HFFc6 (cell line): ENCODE results near the gene NR1I3. TPM values are rescaled to one million over a fixed set of nuclear protein-coding genes. Genes with fewer than 3 reads are reported as not detected.

Source experiments
- DNase-seq: peaks from one replicate; pipeline ENCODE4 v3.0.0-alpha.2; 2018
- H3K27ac Mint-ChIP-seq: 2 replicates; pipeline ENCODE4 v1.8.0; 2020; ENCODE audit warnings: mild to moderate bottlenecking, mixed read lengths
- H3K27me3 Mint-ChIP-seq: 2 replicates; pipeline ENCODE4 v1.8.0; 2021; ENCODE audit warnings: mild to moderate bottlenecking, moderate library complexity, mixed read lengths; ENCODE audit not compliant: insufficient read depth
- H3K36me3 Mint-ChIP-seq: 2 replicates; pipeline ENCODE4 v1.8.0; 2021; ENCODE audit warnings: low read depth, mixed read lengths
- H3K4me1 Mint-ChIP-seq: 2 replicates; pipeline ENCODE4 v1.8.0; 2020; ENCODE audit warnings: low read depth, mixed read lengths
- H3K4me3 Mint-ChIP-seq: 2 replicates; pipeline ENCODE4 v1.8.0; 2020; ENCODE audit warnings: mild to moderate bottlenecking, moderate library complexity, mixed read lengths
- H3K9me3 Mint-ChIP-seq: 2 replicates; pipeline ENCODE4 v1.8.0; 2020; ENCODE audit warnings: mild to moderate bottlenecking, mixed read lengths
- CTCF ChIP-seq: fragments of 200-600 bp; sonication (generic); IDR thresholded peaks from 2 replicates; pipeline ENCODE4 v1.5.0; 2021; ENCODE audit warnings: antibody characterized with exemption, mild to moderate bottlenecking
- total RNA-seq, 6 experiments: library from RNA; stranded (reverse); fragmentation: NEBNext Ultra II Directional; extraction: Animal tissue kit (Norgen Biotek cat#: 25700); gene quantifications; 2 replicates in 1 of 6; 3 replicates in 5 of 6; pipeline ENCODE4 v1.2.3, GENCODE V29; 2021

NR1I3 gene
- total RNA-seq, 6 experiments from 2014 or later = not detected

GRCh38 chr1:161192476-161193465 lies 45.2 kb downstream of the NR1I3 start:
- TF ChIP-seq CTCF = peak; percentile 92
- peak; percentile 57 for DNase-seq
- H3K4me1 Mint-ChIP-seq = peaks cover 29% of the 10 kb centered on the region
- H3K4me3 Mint-ChIP-seq = no peak overlapping the region
- no peaks in the 10 kb centered on the region for H3K9me3 Mint-ChIP-seq
- H3K27ac Mint-ChIP-seq = peak overlapping the region; percentile 50
- H3K27me3 Mint-ChIP-seq = peaks cover 1% of the 10 kb centered on the region; the same call in 1 of the 2 replicates
- H3K36me3 Mint-ChIP-seq = no peaks in the 10 kb centered on the region

GRCh38 chr1:161191971-161192370 lies 46.0 kb downstream of the NR1I3 start:
- no peak for DNase-seq
- TF ChIP-seq CTCF = no peak
- no peak overlapping the region for H3K4me3 Mint-ChIP-seq
- no peaks in the 10 kb centered on the region for H3K36me3 Mint-ChIP-seq
- peaks cover 21% of the 10 kb centered on the region for H3K4me1 Mint-ChIP-seq
- H3K27me3 Mint-ChIP-seq = peaks cover 1% of the 10 kb centered on the region; the same call in 1 of the 2 replicates
- H3K9me3 Mint-ChIP-seq = no peaks in the 10 kb centered on the region
- no peak overlapping the region for H3K27ac Mint-ChIP-seq

GRCh38 chr1:161190962-161191521 lies 47.0 kb downstream of the NR1I3 start:
- Mint-ChIP-seq H3K36me3 (no peaks in the 10 kb centered on the region), H3K4me3 (no peak overlapping the region), H3K27me3 (peaks cover 1% of the 10 kb centered on the region; the same call in 1 of the 2 replicates), H3K9me3 (no peaks in the 10 kb centered on the region), H3K4me1 (peaks cover 17% of the 10 kb centered on the region), H3K27ac (no peak overlapping the region)
- TF ChIP-seq CTCF = no peak
- no peak for DNase-seq

- peaks cover 1% of the 10 kb centered on the region for H3K27me3 Mint-ChIP-seq
- no peaks in the 10 kb centered on the region for H3K9me3 Mint-ChIP-seq
- no peaks in the 10 kb centered on the region for H3K36me3 Mint-ChIP-seq
- H3K4me3 Mint-ChIP-seq = no peak overlapping the region
- peaks cover 28% of the 10 kb centered on the region for H3K4me1 Mint-ChIP-seq
- TF ChIP-seq CTCF = no peak
- no peak for DNase-seq
- peak overlapping the region; percentile 65; the same call in 1 of the 2 replicates for H3K27ac Mint-ChIP-seq
Measured at GRCh38 chr1:161189036-161189435, 49.0 kb downstream of the NR1I3 start.

- TF ChIP-seq CTCF = no peak
- H3K27me3 Mint-ChIP-seq = peaks cover 1% of the 10 kb centered on the region
- no peak overlapping the region for H3K27ac Mint-ChIP-seq
- H3K4me3 Mint-ChIP-seq = no peak overlapping the region
- DNase-seq = no peak
- H3K36me3 Mint-ChIP-seq = no peaks in the 10 kb centered on the region
- H3K9me3 Mint-ChIP-seq = no peaks in the 10 kb centered on the region
- peaks cover 28% of the 10 kb centered on the region for H3K4me1 Mint-ChIP-seq
Measured at GRCh38 chr1:161188381-161188780, 49.6 kb downstream of the NR1I3 start.
